NCI-H1694 (cell line): ENCODE results near the gene ZNF687.
"Not testable (repeated sequence)": the region's sequence is repeated elsewhere in the genome, so short reads cannot be mapped to it uniquely, and the experiment has no call there.

ENCODE experiments used
- DNase-seq: peaks from one replicate; lab custom pipeline; 2025; lab: John Stamatoyannopoulos, UW

ZNF687 gene, protein sequence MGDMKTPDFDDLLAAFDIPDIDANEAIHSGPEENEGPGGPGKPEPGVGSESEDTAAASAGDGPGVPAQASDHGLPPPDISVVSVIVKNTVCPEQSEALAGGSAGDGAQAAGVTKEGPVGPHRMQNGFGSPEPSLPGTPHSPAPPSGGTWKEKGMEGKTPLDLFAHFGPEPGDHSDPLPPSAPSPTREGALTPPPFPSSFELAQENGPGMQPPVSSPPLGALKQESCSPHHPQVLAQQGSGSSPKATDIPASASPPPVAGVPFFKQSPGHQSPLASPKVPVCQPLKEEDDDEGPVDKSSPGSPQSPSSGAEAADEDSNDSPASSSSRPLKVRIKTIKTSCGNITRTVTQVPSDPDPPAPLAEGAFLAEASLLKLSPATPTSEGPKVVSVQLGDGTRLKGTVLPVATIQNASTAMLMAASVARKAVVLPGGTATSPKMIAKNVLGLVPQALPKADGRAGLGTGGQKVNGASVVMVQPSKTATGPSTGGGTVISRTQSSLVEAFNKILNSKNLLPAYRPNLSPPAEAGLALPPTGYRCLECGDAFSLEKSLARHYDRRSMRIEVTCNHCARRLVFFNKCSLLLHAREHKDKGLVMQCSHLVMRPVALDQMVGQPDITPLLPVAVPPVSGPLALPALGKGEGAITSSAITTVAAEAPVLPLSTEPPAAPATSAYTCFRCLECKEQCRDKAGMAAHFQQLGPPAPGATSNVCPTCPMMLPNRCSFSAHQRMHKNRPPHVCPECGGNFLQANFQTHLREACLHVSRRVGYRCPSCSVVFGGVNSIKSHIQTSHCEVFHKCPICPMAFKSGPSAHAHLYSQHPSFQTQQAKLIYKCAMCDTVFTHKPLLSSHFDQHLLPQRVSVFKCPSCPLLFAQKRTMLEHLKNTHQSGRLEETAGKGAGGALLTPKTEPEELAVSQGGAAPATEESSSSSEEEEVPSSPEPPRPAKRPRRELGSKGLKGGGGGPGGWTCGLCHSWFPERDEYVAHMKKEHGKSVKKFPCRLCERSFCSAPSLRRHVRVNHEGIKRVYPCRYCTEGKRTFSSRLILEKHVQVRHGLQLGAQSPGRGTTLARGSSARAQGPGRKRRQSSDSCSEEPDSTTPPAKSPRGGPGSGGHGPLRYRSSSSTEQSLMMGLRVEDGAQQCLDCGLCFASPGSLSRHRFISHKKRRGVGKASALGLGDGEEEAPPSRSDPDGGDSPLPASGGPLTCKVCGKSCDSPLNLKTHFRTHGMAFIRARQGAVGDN

DNA sequence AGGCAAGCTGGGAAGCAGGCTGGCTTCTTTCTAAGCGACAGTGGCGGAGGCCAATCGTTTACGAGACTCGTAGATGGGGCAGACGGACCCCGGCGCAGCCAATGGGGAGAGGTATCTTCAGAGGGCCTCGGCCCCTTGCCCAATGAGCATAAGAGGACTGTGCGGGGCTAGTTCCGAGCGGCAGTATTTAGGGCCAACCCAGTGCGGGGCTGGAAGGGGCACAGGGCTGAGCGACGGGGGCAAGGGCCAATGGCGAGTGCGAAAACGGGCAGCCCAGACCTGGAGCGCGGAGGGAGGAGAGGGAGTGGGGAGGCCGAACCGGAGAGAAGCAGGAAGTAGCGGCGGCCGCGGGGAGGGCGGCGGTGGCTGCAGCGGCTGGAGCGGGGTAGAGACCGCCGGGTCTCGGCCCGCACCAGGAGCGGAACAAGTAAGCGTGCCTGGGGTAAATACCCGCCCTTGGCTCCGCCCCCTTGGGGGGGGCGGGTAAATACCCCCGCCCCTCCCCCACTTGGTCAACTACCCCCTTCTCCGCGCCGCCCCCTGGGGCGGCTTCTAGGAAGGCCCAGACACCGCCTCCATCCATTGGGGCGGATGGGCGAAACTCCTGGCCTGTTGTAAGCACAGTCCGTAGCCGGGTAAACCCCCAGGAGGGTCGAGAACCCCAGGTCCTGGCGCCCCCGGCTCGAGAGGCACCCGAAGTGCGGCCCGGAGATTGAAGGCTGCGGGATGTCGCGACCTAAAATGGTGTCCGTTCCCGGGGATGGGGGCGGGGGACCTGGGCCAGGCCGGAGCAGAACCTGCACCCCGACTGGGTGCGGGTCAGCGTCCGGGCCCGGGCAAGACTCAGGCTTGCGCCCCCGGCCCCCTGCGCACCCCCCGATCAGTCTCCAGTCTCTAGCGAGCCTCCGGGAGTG, at the start of gene ZNF687:
TSS of gene ZNF687 (plus strand) at position 331 of the 914 bp plus-strand sequence. CDS start 3,993 bp downstream, outside the sequence.
- peak; percentile 100 for DNase-seq

DNA sequence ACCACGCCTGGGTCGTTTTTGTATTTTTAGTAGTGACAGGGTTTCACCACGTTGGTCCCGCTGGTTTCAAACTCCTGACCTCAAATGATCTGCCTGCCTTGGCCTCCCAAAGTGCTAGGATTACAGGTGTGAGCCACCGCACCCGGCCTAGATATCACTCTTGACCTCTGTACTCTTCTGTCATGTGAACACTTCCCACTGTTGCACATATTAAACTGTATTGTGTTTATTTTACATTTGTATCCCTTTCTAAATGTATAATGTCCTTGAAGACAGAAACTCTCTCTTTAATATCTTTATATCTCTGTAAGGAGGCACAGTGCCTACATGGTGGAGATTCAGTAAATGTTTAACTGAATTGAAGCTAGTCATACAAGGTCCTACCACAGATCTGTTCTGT, 46.9 kb upstream of the ZNF687 start:
- DNase-seq: no peak

DNA sequence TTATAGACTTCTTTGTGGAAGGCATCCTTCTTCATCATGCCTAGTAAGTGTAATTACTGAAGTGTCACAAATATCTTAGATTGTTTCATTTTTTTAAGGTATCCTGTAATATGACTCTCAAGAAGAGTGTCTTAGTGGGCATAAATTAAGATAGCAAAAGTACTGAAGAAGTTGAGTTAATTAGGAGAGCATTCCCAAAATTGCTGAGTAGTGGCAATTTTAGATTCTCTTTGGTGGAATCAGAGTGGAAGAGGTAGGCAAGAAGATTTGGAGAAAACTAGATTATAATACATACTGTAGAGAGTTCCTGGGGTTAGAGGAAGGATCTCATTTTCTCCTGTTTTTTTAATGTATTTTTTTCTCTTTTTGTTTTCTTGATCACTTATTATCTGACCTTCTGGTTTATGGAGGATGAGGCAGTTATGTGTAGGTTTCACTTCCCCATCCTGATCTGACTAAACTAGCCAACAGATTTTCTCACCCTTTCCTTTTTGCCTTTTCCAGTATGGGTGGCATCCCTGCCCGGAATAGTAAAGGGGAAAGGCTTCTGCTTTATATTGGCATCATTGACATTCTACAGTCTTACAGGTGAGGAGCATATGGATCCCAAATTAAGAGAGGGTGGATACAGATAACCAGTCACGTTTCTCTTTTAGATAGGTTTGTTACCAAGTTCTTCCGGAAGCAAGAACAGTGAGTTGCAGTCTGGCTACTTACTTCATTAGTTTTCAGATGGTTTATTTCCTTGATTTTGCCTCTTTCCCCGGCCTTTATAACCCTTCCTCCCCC, 44.2 kb upstream of the ZNF687 start:
- DNase-seq: no peak

DNA sequence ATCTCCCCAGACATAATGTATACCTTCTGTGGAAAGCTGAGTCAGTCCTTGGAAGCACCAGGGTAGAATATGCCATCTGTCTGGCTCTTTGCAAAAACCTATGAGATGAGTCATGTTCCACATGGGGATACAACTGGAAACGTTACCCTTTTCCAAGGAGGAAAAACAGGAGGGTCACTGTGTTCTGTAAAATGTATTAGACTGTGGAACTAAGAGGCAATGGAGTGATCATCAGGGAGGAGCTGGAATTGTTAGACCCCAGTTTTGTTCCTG, 43.7 kb upstream of the ZNF687 start:
- DNase-seq: peak; percentile 47

DNA sequence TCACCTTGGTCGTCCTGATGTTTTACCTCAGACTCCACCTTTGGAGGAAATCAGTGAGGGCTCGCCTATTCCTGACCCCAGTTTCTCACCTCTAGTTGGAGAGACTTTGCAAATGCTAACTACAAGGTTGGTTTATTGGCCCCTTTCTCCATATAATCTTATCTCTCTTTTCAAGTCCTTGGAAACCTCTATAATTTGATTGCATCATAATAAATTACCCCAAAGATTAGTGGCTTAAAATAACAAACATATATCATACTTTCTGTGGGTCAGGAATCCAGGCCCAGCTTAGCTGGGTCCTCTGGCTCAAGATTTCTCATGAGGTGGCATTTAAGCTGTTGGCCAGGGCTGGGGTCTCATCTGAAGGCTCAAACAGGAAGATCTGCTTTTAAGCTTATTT, 39.7 kb upstream of the ZNF687 start:
- no peak for DNase-seq

DNA sequence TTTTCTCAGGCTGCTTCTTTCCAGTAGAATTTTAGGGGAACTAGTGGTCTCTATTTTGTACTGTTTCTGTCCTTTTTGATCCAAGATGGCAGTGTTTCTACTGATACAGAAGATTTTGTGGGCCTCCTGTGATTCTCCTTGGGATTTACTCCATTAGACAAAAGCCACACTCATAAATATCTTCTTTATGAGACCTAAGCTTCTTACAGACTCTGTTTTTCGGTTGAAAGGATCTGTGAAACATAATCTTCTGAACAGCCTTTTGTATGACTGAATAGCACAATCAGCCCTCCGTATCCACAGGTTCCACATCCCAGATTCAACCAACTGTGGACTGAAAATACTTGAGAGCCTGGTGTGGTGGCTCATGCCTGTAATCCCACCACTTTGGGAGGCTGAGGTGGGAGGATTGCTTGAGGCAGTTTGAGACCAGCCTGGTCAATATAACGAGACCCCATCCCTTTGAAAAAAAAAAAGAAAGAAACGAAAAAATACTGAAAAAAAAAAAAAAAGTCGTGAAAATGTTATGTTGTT, 38.3 kb upstream of the ZNF687 start:
- DNase-seq: no peak

DNA sequence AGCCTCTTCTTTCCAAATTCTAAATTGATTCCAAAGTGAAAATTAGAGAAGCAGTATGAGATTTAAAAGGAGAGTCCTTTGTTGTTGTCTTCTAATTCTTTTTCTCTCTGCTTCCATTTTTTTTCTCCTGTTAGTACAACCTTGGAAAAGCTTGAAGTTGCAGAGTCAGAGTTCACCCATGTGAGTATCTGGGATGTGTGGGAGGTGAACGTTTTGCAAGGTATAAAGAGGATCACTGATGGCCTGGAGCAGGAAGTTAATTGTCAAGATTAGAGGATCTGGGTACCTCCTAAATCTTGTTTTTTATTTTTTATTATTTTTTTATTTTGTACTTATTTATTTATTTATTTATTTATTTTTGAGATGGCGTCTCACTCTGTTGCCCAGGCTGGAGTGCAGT, 35.3 kb upstream of the ZNF687 start:
- DNase-seq: no peak

DNA sequence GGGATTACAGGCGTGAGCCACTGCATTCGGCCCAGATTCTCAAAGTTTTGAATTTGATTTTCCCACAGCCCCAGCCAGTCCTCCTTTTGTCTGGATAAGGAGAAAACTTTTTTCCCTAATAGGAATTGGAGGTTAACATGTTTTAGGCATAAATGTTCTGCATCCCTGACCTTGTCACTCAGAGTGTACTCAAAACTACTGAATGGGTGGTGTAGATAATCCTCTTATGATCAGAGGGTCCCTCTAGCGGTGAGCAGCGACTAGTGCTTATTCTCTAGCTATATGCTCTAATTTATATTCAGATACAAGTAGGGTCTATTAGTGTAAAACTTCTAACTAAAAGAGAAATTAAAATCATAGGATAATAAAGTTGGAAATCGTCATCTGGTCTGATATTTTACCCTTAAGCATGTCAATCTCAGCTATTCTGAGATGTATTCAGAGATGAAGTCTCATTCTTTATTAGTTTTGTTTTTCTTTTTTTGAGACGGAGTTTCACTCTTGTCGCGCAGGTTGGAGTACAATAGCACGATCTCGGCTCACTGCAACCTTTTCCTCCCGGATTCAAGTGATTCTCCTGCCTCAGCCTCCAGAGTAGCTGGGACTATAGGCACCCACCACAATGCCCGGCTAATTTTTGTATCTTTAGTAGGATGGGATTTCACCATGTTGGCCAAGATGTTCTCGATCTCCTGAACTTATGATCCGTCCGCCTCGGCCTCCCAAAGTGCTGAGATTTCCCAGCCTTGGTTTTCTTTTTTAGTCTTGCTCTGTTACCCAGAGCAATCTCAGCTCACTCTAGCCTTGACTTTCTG, 30.2 kb upstream of the ZNF687 start:
- peak; percentile 93 for DNase-seq

DNA sequence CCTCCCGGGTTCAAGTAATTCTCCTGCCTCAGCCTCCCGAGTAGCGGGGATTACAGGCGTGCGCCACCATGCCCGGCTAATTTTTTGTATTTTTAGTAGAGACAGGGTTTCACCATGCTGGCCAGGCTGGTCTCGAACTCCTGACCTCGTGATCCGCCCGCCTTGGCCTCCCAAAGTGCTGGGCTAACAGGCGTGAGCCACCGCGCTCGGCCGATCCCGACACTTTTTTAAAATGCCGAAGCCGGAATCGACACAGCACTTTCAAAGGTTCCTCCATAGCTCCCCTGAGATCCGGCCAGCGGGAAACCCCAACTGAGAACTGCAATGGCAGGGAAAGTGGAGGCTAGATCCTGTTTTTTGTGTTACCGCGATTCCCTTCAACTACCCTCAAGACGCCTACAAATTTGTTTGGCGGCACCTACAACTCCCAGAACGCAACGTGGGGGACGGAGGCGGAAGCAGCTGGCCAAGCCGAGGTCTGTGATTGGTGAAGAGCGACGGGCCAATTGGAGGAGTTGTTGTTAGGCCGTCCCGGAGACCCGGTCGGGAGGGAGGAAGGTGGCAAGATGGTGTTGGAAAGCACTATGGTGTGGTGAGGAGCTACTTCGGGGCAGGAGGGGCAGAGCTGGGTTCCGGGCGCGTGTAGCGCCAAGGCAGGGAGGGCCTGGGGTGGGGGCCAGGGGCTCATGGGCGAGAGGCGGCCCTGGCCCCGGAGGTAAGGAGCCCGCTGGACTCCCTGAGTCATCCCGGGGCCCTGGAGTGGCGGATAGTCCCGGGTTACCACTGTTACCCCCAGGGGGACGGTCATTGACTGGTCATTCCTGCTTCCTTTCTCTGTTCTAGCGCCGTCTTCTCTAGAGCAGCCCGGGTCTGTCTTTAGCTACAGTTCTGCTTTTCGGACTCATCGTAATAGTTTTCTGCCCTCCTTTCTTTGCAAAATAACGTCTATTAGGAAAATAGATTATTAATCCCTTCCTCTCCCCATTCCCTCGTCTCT, 27.6 kb upstream of the ZNF687 start, which contains the start of gene PSMD4:
TSS of gene PSMD4 (plus strand) at position 518 of the 997 bp plus-strand sequence. CDS start at position 567, 49 bp downstream.
- peak; percentile 98 for DNase-seq

DNA sequence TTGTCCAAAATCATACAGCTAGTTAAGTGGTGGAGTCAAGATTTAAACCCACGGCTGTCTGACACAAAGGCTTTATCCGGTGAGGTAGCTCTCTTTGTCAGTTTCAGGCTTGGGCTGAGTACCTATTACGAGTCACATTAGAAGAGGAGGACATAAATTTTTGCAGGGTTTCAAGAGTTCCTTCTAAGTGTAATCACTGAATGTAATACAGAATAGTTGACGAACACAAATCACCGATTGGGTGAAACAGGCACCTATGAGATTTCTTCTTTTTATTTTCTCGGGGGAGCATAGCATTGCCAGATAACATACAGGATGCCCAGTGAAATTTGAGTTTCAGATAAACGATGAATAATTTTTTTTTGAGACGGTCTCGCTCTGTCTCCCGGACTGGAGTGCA, 26.7 kb upstream of the ZNF687 start:
- DNase-seq: peak; percentile 16

DNA sequence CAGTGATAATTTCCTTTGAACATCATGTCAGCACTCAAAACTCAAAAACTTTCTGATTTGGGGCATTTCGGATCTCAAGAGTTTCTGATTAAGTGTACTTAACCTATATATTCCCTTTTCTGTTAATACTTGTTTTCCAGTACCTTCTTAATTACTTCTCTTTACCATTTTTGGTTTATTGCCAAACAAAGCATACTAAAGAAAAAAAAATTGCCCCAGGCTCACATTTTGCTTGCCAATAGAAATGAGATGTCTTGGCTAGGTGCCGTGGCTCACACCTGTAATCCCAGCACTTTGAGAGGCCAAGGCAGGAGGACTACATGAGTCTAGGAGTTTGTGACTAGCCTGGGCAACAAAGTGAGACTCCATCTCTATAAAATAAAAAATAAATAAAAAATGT, 22.7 kb upstream of the ZNF687 start:
- no peak for DNase-seq

DNA sequence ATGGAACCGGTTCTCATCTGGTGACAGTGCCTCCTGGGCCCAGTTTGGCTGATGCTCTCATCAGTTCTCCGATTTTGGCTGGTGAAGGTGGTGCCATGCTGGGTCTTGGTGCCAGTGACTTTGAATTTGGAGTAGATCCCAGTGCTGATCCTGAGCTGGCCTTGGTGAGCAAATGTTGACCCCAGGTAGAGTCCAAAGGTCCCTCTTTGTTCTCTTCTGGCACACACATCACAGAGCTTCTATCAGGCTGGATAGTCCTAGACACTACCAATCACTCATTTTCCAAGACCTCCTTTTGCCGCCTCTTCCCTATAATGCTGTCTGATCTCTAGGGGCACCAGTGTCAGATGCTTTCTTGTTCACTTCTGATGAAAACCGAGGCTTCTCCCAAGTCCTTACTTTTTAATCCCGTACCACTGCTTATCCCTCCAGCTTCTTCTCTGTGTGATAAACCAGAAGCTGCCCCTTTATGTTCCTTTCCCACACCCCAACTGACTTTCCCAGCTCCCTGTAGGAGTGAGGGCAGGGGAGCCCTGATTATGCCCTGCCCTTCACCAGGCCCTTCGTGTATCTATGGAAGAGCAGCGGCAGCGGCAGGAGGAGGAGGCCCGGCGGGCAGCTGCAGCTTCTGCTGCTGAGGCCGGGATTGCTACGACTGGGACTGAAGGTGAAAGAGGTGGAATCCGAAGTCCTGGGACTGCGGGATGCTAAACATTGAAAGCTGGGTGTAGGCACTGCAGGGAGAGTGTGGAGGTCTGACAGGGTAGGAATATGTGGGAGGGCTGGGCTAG, 16.5 kb upstream of the ZNF687 start:
- no peak for DNase-seq

DNA sequence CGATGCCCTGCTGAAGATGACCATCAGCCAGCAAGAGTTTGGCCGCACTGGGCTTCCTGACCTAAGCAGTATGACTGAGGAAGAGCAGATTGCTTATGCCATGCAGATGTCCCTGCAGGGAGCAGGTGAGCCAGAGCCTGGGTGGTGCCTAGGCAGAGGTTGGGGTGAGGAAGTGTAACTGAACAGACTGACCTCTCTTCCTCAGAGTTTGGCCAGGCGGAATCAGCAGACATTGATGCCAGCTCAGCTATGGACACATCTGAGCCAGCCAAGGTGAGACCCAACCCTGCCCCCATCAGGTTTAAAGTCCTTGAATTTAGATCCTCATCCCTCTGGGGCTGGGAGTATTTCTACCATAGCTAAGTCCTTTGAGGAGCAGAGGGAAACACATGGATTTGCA, 15.8 kb upstream of the ZNF687 start:
- DNase-seq: no peak

DNA sequence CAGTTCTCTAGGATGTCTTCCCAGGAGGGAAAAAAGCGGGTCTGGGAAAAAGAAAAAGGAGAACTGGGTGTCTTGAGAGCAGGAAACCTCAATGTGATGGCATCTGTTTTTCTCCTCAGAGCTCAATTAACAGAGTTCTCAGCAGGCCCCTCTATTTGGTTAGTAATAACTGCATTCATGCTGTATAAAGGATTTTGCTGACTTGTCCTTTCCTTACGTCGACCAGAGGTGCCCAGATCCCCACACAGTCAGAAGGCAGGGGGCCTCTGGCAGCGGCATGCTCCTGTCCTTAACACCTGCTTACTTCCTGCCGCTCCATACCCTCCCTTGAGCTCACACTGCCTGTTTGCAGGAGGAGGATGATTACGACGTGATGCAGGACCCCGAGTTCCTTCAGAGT, 15.3 kb upstream of the ZNF687 start:
- DNase-seq: no peak

DNA sequence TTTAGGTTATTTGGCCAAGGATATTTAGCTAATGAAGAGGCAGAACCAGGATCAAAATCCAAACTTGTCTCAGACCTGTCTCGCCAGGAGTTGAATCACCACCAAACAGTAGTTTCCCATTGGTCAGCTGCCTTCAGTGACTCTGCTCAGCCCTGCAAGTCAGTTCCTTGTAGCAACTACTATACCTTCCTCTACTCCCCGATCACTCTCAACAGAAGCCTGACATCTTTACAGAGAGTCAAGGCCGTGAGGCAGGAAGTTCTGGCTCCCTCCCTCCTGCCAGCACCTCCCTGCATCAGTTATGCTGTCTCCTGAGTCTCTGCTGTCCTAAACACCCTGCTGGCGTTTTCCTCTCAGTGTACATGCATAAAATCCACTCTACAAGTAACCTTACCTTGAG, 14.3 kb upstream of the ZNF687 start:
- DNase-seq: no peak

DNA sequence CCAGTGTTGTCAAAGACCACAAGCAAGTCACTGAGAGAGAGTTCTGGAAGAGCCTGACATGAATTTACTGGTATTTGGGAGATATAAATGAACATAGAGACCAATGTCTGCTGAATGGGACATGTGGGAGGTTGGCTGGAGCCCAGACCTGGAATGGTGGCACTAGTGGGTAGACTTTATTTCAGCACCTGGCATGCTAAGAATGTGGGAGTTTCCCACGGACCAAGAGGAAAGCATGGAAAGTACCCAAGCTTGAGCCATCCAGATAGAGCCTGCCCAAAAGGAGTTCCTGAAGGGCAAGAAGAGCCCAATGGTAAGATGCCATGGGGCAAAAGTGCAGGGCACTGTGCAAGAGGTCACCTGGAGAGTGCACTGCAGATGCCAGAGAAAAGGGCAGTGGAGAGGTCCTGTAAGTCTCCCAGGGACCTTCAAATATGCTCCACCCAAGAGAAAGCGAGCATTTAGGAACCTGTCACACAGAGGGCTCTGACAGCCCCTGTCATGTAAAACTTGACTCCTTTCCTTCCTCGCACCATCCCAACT, 8.1 kb upstream of the ZNF687 start:
- no peak for DNase-seq

DNA sequence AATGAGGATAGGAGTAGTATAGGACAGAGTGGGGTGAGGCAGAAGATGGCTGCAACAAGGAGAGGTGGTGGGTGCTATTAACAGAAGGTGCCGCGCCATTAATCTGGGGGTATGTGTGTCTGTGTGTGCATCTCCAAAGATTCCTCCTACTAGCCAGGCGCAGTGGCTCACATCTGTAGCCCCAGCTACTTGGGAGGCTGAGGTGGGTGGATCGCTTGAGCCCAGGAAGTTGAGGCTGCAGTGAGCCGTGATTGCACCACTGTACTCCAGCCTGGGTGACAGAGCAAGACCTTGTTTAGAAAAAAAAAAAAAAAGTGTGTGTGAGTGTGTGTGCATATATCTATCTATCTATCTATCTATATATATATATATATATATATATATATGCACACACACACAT, 6.8 kb upstream of the ZNF687 start:
- DNase-seq: not testable (repeated sequence)
